Measurements from ENCODE around the gene PEX16. TPM values are rescaled to one million over a fixed set of nuclear protein-coding genes. Genes with fewer than 3 reads are reported as not detected.

PEX16 gene
- total RNA-seq, 2 experiments from 2014 or later, result 56.3 to 62.0 TPM

- Mint-ChIP-seq H3K27ac (no peak overlapping the region), H3K36me3 (ENCODE audit: low read depth) (peaks cover 94% of the 10 kb centered on the region), H3K9me3 (no peaks in the 10 kb centered on the region), H3K4me1 (ENCODE audit: low read depth) (no peaks in the 10 kb centered on the region), H3K27me3 (no peaks in the 10 kb centered on the region), H3K4me3 (no peak overlapping the region)
- ChIA-PET CTCF (interaction anchor here (0.6 to 1.3 kb wide), 2 partner anchors 23 to 89 kb away, joined by 3 to 5 read pairs; no protein-coding TSS in a partner anchor), POLR2A (interaction anchor here (0.6 kb wide), 1 partner anchor 527 kb away, joined by 3 read pairs; no protein-coding TSS in a partner anchor)
- peaks cover 93% of the 10 kb centered on the region for H3K36me3 ChIP-seq (ENCODE audit: insufficient read depth, low read length)
- intact Hi-C loops (cut with DNase I, micrococcal nuclease), result no loop called here
- TF ChIP-seq, protein P1, sequence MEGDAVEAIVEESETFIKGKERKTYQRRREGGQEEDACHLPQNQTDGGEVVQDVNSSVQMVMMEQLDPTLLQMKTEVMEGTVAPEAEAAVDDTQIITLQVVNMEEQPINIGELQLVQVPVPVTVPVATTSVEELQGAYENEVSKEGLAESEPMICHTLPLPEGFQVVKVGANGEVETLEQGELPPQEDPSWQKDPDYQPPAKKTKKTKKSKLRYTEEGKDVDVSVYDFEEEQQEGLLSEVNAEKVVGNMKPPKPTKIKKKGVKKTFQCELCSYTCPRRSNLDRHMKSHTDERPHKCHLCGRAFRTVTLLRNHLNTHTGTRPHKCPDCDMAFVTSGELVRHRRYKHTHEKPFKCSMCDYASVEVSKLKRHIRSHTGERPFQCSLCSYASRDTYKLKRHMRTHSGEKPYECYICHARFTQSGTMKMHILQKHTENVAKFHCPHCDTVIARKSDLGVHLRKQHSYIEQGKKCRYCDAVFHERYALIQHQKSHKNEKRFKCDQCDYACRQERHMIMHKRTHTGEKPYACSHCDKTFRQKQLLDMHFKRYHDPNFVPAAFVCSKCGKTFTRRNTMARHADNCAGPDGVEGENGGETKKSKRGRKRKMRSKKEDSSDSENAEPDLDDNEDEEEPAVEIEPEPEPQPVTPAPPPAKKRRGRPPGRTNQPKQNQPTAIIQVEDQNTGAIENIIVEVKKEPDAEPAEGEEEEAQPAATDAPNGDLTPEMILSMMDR (IDR thresholded peaks at IDR 0.05), result no peak
- no peak for DNase-seq
- H3K4me3 ChIP-seq (ENCODE audit: low read length), result no peak overlapping the region
- H3K9me3 ChIP-seq (ENCODE audit: control insufficient read depth in 1 of 2, insufficient read depth in 1 of 2, low read length in 2 of 2), result no peaks in the 10 kb centered on the region
- no peaks in the 10 kb centered on the region for H3K27me3 ChIP-seq (ENCODE audit: control insufficient read depth in 1 of 2, insufficient read depth in 2 of 2, low read length in 2 of 2)
- ATAC-seq (ENCODE audit: poor library complexity), result no peak
- no peaks in the 10 kb centered on the region for H3K4me1 ChIP-seq (ENCODE audit: insufficient read depth, low read length)
- no peak overlapping the region for H3K27ac ChIP-seq (ENCODE audit: low read depth in 1 of 2, low read length in 2 of 2)
Measured at GRCh38 chr11:45860348-45860747, 57.3 kb downstream of the PEX16 start.

Other genes with a start within 250 kb of the PEX16 start
- gene SLC35C1, start 112.7 kb downstream of the PEX16 start, total RNA-seq, result 1 to 10 TPM; 4.4 to 4.9 TPM
- 100 to 1,000 TPM; 248 TPM for gene CRY2, start 70.4 kb downstream of the PEX16 start, total RNA-seq
- gene MAPK8IP1, start 32.2 kb downstream of the PEX16 start, total RNA-seq, result 1 to 10 TPM; 2.3 to 2.4 TPM
- 1 to 10 TPM; 5.7 to 6.0 TPM for gene FREY1, start 10.6 kb downstream of the PEX16 start, total RNA-seq
- gene LARGE2, start 4.8 kb upstream of the PEX16 start, total RNA-seq, result 1 to 10 TPM; 2.7 to 3.5 TPM
- gene PHF21A, start 203.6 kb upstream of the PEX16 start, total RNA-seq, result 10 to 100 TPM; 59.5 to 66.2 TPM